SK-N-SH (cell line): ENCODE measurements around the gene PDK4. TPM values are rescaled to one million over a fixed set of nuclear protein-coding genes. Genes with fewer than 3 reads are reported as not detected.

Experiments used
- CTCF ChIA-PET: fragments of 300-600, 350-600 bp; formaldehyde crosslinking; extraction: SDS; loops from one replicate; lab custom pipeline; 2021; lab: Yijun Ruan, JAX
- POLR2A ChIA-PET: fragments of 350-600 bp; sonication (Branson Sonifier 250); formaldehyde crosslinking; extraction: SDS; loops from one replicate; lab custom pipeline; 2020; ENCODE audit warnings: antibody characterized with exemption, inconsistent platforms; lab: Yijun Ruan, JAX
- DNase-seq: peaks from one replicate; pipeline ENCODE4 v3.0.0; 2012
- H2AFZ ChIP-seq: fragments of 200-600 bp; sonication (generic); 2 replicates; pipeline ENCODE4 v1.8.1; 2016; ENCODE audit warnings: antibody characterized with exemption, mild to moderate bottlenecking, low read depth
- H3F3A ChIP-seq: fragments of 200-600 bp; sonication (generic); replicated peaks from 2 replicates; pipeline ENCODE3; 2016; ENCODE audit warnings: antibody characterized with exemption, mild to moderate bottlenecking; ENCODE audit not compliant: insufficient read depth
- H3K27ac ChIP-seq, 2 experiments: fragments of 200-500 bp in 1 of 2; fragments of 200-600 bp in 1 of 2; sonication (Bioruptor generic) in 1 of 2; sonication (generic), shearing (Covaris generic) in 1 of 2; 2 replicates each; pipeline versions ENCODE4 v1.5.1 to v1.6.1; 2014 to 2016; ENCODE audit warnings: low read depth in 2 of 2, inconsistent platforms in 1 of 2, low read length in 1 of 2, mild to moderate bottlenecking in 1 of 2, mixed read lengths in 1 of 2
- H3K27me3 ChIP-seq: fragments of 200-600 bp; sonication (generic), shearing (Covaris generic); 2 replicates; pipeline ENCODE4 v1.6.1; 2016; ENCODE audit warnings: mixed run types; ENCODE audit not compliant: insufficient read depth
- H3K36me3 ChIP-seq, 2 experiments: fragments of 200-500 bp in 1 of 2; fragments of 200-600 bp in 1 of 2; sonication (Bioruptor generic) in 1 of 2; sonication (generic) in 1 of 2; replicated peaks in 1 of 2; 2 replicates each; pipeline versions ENCODE3 to v1.5.1; 2014 to 2016; ENCODE audit warnings: low read length in 1 of 2, mild to moderate bottlenecking in 1 of 2; ENCODE audit not compliant: insufficient read depth in 2 of 2, control insufficient read depth in 1 of 2
- H3K4me1 ChIP-seq, 2 experiments: fragments of 200-500 bp in 1 of 2; fragments of 200-600 bp in 1 of 2; sonication (Bioruptor generic) in 1 of 2; sonication (generic), shearing (Covaris generic) in 1 of 2; 2 replicates each; pipeline versions ENCODE4 v1.5.1 to v1.6.1; 2014 to 2016; ENCODE audit warnings: low read depth in 1 of 2, low read length in 1 of 2, mixed run types in 1 of 2; ENCODE audit not compliant: insufficient read depth in 2 of 2, control insufficient read depth in 1 of 2
- H3K4me2 ChIP-seq: fragments of 200-600 bp; sonication (generic), shearing (Covaris generic); 2 replicates; pipeline ENCODE4 v1.6.1; 2017; ENCODE audit warnings: mixed run types
- H3K4me3 ChIP-seq, 2 experiments: fragments of 200-500 bp in 1 of 2; fragments of 200-600 bp in 1 of 2; sonication (Bioruptor generic) in 1 of 2; sonication (generic), shearing (Covaris generic) in 1 of 2; 2 replicates each; pipeline versions ENCODE4 v1.5.1 to v1.8.1; 2014 to 2016; ENCODE audit warnings: low read depth in 2 of 2, inconsistent platforms in 1 of 2, low read length in 1 of 2, mild to moderate bottlenecking in 1 of 2, mixed read lengths in 1 of 2, moderate library complexity in 1 of 2
- H3K79me2 ChIP-seq: fragments of 200-600 bp; sonication (generic); 2 replicates; pipeline ENCODE4 v1.8.1; 2017; ENCODE audit warnings: mild to moderate bottlenecking; ENCODE audit not compliant: insufficient read depth
- H3K9ac ChIP-seq: fragments of 200-600 bp; sonication (generic); 2 replicates; pipeline ENCODE4 v1.6.1; 2017; ENCODE audit warnings: mixed run types
- H3K9me2 ChIP-seq: fragments of 200-600 bp; sonication (generic); 2 replicates; pipeline ENCODE4 v1.6.1; 2017; ENCODE audit warnings: mixed run types
- H3K9me3 ChIP-seq: fragments of 200-600 bp; sonication (generic); 2 replicates; pipeline ENCODE4 v1.6.1; 2017; ENCODE audit warnings: mixed run types, mild to moderate bottlenecking, moderate library complexity
- H4K20me1 ChIP-seq: fragments of 200-600 bp; sonication (generic); 2 replicates; pipeline ENCODE4 v1.6.1; 2017; ENCODE audit warnings: mild to moderate bottlenecking, mixed run types; ENCODE audit not compliant: insufficient read depth
- ELF1 ChIP-seq: IDR thresholded peaks from 2 replicates; pipeline ENCODE4 v1.4.0; 2012
- EP300 ChIP-seq, 2 experiments: IDR thresholded peaks; 2 replicates each; pipeline versions ENCODE4 v1.4.0 to v1.6.1; 2012; ENCODE audit warnings: borderline replicate concordance in 1 of 2, low read depth in 1 of 2, low read length in 1 of 2
- FOXM1 ChIP-seq: IDR thresholded peaks from 2 replicates; pipeline ENCODE4 v1.4.0; 2012; ENCODE audit warnings: low read depth, mild to moderate bottlenecking
- GABPA ChIP-seq: IDR thresholded peaks from 2 replicates; pipeline ENCODE4 v1.4.0; 2012; ENCODE audit warnings: low read depth, mild to moderate bottlenecking
- MEF2A ChIP-seq: IDR thresholded peaks from 2 replicates; pipeline ENCODE4 v1.4.0; 2012; ENCODE audit warnings: low read depth, borderline replicate concordance
- NFIC ChIP-seq: IDR thresholded peaks from 2 replicates; pipeline ENCODE4 v1.4.0; 2012; ENCODE audit warnings: borderline replicate concordance
- POLR2AphosphoS5 ChIP-seq: IDR thresholded peaks from 2 replicates; pipeline ENCODE4 v1.6.1; 2012; ENCODE audit warnings: low read depth, low read length
- RAD21 ChIP-seq: IDR thresholded peaks from 2 replicates; pipeline ENCODE4 v1.6.1; 2012; ENCODE audit warnings: mild to moderate bottlenecking, low read length
- RCOR1 ChIP-seq: fragments of 150-350 bp; IDR thresholded peaks from 2 replicates; pipeline ENCODE4 v1.6.1; 2017; ENCODE audit warnings: antibody characterized with exemption, low read length
- RXRA ChIP-seq: IDR thresholded peaks from 2 replicates; pipeline ENCODE4 v1.4.0; 2012; ENCODE audit warnings: low read depth, mild to moderate bottlenecking, borderline replicate concordance
- SIN3A ChIP-seq: IDR thresholded peaks from 2 replicates; pipeline ENCODE4 v1.6.1; 2012; ENCODE audit warnings: low read depth, mild to moderate bottlenecking, low read length, moderate library complexity, borderline replicate concordance
- TCF12 ChIP-seq: IDR thresholded peaks from 2 replicates; pipeline ENCODE4 v1.4.0; 2012
- TEAD4 ChIP-seq: IDR thresholded peaks from 2 replicates; pipeline ENCODE4 v1.4.0; 2012; ENCODE audit warnings: mild to moderate bottlenecking, borderline replicate concordance; ENCODE audit not compliant: insufficient read depth
- YY1 ChIP-seq: IDR thresholded peaks from 2 replicates; pipeline ENCODE4 v1.4.0; 2012; ENCODE audit warnings: low read depth, mild to moderate bottlenecking
- WGBS: methylation state at CpG from one replicate; pipeline ENCODE4 v1.1.6; 2017; ENCODE audit warnings: low lambda C conversion rate; 5-methylcytosine and 5-hydroxymethylcytosine counted together
- polyA plus RNA-seq, 3 experiments: library from polyadenylated mRNA; depleted of rRNA; stranded (reverse); fragments of >200 nt; gene quantifications; 2 replicates each; pipeline ENCODE4 v1.2.3, GENCODE V29; 2012
- TF ChIP-seq, protein P1 (sequence below): IDR thresholded peaks from 2 replicates; pipeline ENCODE4 v1.4.0; 2012; ENCODE audit warnings: low read depth
- TF ChIP-seq, protein P2 (sequence below): IDR thresholded peaks from 2 replicates; pipeline ENCODE4; 2012
- TF ChIP-seq, protein P3 (sequence below): fragments of 150-350 bp; IDR thresholded peaks from 2 replicates; pipeline ENCODE4 v1.6.1; 2017; ENCODE audit warnings: antibody characterized with exemption, low read length, low read depth, borderline replicate concordance
- TF ChIP-seq, protein P4 (sequence below): fragments of 150-350 bp; IDR thresholded peaks from 2 replicates; pipeline ENCODE4 v1.6.1; 2016; ENCODE audit warnings: mild to moderate bottlenecking, low read depth, low read length

Gene PDK4
- polyA plus RNA-seq, 1 of the 3 experiments (the other 2 are of a cell fraction): 0.13 TPM

DNA sequence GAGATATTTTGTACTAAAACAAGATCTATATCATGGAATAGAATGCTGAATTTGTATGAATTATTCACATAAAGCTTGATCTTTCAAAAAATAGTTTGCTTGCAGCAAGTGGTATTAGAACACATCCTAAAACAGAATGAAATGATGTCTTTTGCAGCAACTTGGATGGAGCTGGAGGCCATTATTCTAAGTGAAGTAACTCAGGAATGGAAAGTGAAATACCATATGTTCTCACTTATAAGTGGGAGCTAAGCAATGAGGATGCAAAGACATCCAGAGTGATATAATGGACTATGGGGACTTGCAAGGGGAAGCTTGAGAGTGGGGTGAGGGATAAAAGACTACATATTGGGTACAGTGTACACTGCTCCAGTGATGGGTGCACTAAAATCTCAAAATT lies 56.9 kb downstream of the PDK4 start:
- H3K9me3 ChIP-seq: no peaks in the 10 kb centered on the region
- H3K9ac ChIP-seq: no peak overlapping the region
- DNase-seq: no peak
- TF ChIP-seq, protein P1, sequence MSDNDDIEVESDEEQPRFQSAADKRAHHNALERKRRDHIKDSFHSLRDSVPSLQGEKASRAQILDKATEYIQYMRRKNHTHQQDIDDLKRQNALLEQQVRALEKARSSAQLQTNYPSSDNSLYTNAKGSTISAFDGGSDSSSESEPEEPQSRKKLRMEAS: no peak
- no peak for TF ChIP-seq RCOR1
- TF ChIP-seq GABPA: no peak
- no peak for TF ChIP-seq SIN3A
- TF ChIP-seq, protein P2, sequence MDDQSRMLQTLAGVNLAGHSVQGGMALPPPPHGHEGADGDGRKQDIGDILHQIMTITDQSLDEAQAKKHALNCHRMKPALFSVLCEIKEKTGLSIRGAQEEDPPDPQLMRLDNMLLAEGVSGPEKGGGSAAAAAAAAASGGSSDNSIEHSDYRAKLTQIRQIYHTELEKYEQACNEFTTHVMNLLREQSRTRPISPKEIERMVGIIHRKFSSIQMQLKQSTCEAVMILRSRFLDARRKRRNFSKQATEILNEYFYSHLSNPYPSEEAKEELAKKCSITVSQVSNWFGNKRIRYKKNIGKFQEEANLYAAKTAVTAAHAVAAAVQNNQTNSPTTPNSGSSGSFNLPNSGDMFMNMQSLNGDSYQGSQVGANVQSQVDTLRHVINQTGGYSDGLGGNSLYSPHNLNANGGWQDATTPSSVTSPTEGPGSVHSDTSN: no peak
- TF ChIP-seq, protein P3, sequence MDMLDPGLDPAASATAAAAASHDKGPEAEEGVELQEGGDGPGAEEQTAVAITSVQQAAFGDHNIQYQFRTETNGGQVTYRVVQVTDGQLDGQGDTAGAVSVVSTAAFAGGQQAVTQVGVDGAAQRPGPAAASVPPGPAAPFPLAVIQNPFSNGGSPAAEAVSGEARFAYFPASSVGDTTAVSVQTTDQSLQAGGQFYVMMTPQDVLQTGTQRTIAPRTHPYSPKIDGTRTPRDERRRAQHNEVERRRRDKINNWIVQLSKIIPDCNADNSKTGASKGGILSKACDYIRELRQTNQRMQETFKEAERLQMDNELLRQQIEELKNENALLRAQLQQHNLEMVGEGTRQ: no peak
- no peak for TF ChIP-seq ELF1
- TF ChIP-seq EP300 (IDR thresholded peaks at IDR 0.05; ENCODE audit: borderline replicate concordance in 1 of 2, low read depth in 1 of 2, low read length in 1 of 2): no peak
- TF ChIP-seq MEF2A: no peak
- TF ChIP-seq, all 33 proteins: peak for 0
- POLR2A ChIA-PET: no interaction called here
- Histone ChIP-seq H3K4me1 (no peaks in the 10 kb centered on the region), H3K79me2 (no peaks in the 10 kb centered on the region), H3K9me2 (no peaks in the 10 kb centered on the region), H3K4me2 (no peak overlapping the region), H4K20me1 (no peaks in the 10 kb centered on the region), H3K27ac (no peak overlapping the region), H3K4me3 (no peak overlapping the region), H3F3A (no peaks in the 10 kb centered on the region), H3K27me3 (peaks cover 59% of the 10 kb centered on the region; the same call in 1 of the 2 replicates), H2AFZ (no peak overlapping the region), H3K36me3 (no peaks in the 10 kb centered on the region)
- CTCF ChIA-PET: interaction anchor here (0.9 to 26.6 kb wide), 6 partner anchors 9 to 151 kb away, joined by 3 to 530 read pairs (median 6); no protein-coding TSS in a partner anchor

DNA sequence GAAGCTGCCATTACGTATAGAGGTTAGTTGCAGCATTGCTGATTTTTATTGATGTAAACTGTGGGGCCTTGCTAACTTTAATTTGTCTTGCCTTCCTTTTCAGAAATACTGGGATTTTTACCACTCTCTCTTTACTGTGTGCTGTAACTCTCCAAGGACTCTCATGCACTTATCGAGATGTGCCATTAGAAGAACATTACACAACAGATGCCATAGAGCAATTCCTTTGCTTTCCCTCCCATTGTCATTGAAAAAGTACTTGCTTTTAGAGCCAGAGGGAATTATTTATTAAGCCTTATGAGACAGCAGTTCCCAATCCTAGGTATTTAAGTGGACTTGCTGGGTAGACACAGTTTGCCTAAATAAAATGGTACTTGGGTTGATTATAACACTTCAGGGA lies 58.8 kb downstream of the PDK4 start:
- Histone ChIP-seq H3K27me3 (peaks cover 53% of the 10 kb centered on the region; the same call in 1 of the 2 replicates), H3K4me1 (no peaks in the 10 kb centered on the region), H3F3A (no peaks in the 10 kb centered on the region), H3K9ac (no peak overlapping the region), H3K27ac (no peak overlapping the region), H4K20me1 (no peaks in the 10 kb centered on the region), H3K4me3 (no peak overlapping the region), H3K79me2 (no peaks in the 10 kb centered on the region), H2AFZ (no peak overlapping the region), H3K36me3 (no peaks in the 10 kb centered on the region), H3K9me3 (no peaks in the 10 kb centered on the region), H3K4me2 (no peak overlapping the region), H3K9me2 (no peaks in the 10 kb centered on the region)
- WGBS: 18% methylated on average over 2 of the region's 2 CpGs
- TF ChIP-seq, protein P4, sequence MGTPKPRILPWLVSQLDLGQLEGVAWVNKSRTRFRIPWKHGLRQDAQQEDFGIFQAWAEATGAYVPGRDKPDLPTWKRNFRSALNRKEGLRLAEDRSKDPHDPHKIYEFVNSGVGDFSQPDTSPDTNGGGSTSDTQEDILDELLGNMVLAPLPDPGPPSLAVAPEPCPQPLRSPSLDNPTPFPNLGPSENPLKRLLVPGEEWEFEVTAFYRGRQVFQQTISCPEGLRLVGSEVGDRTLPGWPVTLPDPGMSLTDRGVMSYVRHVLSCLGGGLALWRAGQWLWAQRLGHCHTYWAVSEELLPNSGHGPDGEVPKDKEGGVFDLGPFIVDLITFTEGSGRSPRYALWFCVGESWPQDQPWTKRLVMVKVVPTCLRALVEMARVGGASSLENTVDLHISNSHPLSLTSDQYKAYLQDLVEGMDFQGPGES: no peak
- TF ChIP-seq POLR2AphosphoS5: no peak
- TF ChIP-seq RAD21: no peak
- no peak for TF ChIP-seq RXRA
- TF ChIP-seq, protein P3: no peak
- no peak for TF ChIP-seq FOXM1
- no peak for TF ChIP-seq TCF12
- no peak for TF ChIP-seq NFIC
- no peak for TF ChIP-seq TEAD4
- TF ChIP-seq RCOR1: no peak
- TF ChIP-seq EP300 (IDR thresholded peaks at IDR 0.05; ENCODE audit: borderline replicate concordance in 1 of 2, low read depth in 1 of 2, low read length in 1 of 2): no peak
- TF ChIP-seq GABPA: no peak
- no peak for TF ChIP-seq SIN3A
- TF ChIP-seq YY1: no peak
- ChIA-PET POLR2A (no interaction called here), CTCF (interaction anchor here (2.6 to 26.6 kb wide), 3 partner anchors 9 to 153 kb away, joined by 6 to 530 read pairs (median 20); no protein-coding TSS in a partner anchor)
- no peak for DNase-seq
